GM19372 (cell line): ENCODE measurements around the gene UQCRH.
"Not testable (repeated sequence)": the region's sequence is repeated elsewhere in the genome, so short reads cannot be mapped to it uniquely, and the experiment has no call there.

ENCODE experiments used
- ATAC-seq: cut with Tn5 transposase; IDR thresholded peaks from one replicate; pipeline ENCODE4 v1.9.1; 2021; ENCODE audit warnings: mild to moderate bottlenecking, low read depth, moderate library complexity; ENCODE audit not compliant: unreplicated experiment

UQCRH gene

DNA sequence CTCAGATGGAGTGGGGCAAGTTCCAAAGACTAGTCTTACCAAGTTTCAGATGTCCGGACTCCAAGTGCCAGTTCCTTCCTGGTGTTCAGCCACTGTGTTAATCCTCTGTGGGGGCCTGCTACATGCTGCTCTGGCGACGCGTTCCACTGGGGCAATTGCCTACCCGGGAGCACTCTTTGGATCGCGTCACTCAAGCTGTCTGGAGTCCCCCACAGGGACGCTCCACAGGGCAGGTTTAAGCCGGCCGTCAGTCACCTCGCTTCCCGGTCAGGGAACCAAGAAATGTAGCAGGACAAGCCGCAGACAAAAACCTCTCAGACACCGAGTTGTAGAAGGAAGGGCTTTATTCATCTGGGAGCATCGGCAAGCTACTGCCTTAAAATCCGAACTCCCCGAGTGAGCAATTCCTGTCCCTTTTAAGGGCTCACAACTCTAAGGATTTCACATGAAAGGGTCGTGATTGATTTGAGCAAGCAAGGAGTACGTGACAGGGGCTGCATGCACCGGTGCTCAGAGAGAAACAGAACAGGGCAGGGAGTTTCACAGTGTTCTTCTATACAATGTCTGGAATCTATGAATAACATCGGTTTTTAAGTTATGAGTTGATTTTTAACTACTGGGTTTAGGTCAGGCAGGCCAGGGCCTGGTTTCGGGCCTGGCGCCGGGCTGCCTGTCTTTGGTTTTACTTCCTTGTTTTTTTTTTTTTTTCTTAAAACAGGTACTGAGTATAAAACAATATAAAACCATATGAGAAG, 28.5 kb downstream of the UQCRH start:
- ATAC-seq: not testable (repeated sequence)

DNA sequence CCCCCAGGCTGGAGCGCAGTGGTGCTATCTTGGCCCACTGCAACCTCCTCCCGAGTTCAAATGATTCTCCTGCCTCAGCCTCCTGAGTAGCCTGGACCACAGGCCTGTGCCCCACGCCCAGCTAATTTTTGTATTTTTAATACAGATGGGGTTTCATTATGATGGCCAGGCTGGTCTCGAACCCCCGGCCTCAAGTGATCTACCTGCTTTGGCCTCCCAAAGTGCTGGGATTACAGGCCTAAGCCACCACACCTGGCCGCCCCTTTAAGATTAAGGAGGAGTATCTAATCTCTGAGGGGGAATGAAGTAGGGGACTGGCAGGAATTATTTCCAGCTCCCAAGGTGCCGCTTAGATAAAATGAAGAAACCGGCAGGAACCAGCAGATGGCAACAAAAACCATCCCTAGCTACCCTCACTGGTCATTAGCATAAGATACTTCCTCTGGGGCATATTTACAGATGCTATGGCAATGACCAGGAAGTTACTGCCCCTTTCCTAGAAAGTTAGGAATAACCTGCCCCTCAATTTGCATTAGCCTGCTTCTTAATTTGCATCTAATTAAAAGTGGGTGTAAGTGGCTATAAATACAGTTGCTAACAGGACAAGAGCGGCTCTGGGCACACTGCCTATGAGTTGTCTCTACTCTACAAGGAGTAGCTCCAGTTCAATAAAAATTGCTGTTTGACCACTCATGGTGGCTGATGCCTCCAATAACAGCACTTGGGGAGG, 30.0 kb downstream of the UQCRH start:
- peak; percentile 45 for ATAC-seq

DNA sequence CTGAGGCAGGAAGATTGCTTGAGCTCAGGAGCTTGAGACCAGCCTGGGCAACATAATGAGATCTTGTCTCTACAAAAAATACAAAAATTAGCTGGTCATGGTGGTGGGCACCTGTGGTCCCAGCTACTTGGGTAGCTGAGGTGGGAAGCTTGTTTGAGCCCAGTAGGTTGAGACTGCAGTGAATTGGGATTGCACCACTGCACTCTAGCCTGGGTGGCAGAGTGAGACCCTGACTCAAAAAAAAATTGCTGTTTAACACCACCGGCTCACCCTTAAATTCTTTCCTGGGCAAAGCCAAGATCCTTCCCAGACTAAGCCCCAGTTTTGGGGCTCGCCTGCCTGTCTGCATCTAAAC, 30.5 kb downstream of the UQCRH start:
- ATAC-seq: no peak

DNA sequence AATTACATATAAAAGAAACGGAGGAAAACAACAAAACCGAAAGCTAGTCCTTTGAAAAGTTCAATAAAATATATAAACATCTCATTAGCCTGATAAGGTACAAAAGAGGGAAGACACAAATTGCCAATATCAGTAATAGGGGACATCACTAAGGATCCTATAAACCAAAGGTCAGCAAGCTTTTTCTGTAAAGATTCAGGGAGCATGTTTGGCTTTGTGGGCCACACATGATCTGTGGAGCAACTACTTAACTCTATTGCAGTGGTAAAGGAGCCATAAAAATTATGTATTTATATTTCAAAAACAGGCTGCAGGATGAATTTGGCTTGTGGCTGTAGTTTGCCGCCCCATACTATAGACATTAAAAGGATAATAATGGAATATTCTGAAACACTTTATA, 31.6 kb downstream of the UQCRH start:
- ATAC-seq: no peak

DNA sequence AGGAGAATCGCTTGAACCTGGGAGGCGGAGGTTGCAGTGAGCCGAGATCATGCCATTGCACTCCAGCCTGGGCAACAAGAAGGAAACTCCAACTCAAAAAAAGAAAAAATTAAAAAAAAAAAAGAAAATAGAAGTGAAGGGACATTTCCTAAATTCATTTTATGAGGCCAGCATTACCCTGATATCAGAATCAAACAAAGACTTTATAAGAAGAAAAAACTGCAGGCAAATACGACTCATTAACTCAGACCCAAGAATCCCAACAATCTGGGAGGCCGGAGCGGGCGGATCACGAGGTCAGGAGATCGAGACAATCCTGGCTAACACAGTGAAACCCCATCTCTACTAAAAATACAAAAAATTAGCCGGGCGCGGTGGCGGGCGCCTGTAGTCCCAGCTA, 33.9 kb downstream of the UQCRH start:
- ATAC-seq: not testable (repeated sequence)

DNA sequence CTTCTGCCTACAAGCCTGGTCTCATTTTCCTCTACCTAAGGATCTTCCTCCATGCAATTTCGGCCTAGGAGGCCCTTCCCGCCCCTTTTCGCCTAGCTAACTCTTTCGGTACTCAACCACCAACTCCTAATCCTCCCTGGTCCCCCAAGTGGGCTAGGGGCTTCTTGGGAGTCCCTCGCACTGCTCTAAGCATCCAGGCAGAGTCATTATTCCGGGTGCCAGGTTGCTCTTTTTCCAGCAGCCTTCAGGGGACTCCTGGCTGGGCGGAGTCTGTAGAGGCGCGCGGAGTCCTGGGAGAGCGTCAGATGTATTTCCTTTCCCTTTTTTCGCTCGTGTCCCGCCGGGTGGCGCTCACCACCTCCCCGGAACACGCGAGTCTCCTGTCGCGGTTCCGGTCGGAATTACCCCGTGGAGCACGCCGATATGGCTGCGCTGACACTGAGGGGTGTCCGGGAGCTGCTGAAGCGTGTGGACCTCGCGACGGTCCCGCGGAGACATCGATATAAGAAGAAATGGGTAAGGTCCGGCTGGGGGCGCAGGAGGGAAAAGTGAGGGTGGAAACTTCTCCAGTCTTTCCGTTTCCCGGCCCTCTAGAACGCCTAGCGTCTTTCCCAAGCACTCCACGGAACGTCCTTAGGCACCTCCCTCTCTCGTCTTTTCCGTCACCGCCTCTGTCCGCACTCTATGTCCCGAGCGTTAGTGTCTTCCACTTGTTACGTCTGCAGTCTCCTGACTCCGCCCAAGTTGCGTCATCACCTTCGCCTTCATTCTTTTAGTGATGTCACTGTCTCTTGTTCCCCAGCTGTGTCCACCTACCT, 37.1 kb downstream of the UQCRH start, which contains the start of gene NSUN4:
Gene NSUN4 (plus strand): TSS at position 404 of the 818 bp plus-strand sequence. CDS start 20 bp downstream, at position 424.
- ATAC-seq: peak; percentile 81

DNA sequence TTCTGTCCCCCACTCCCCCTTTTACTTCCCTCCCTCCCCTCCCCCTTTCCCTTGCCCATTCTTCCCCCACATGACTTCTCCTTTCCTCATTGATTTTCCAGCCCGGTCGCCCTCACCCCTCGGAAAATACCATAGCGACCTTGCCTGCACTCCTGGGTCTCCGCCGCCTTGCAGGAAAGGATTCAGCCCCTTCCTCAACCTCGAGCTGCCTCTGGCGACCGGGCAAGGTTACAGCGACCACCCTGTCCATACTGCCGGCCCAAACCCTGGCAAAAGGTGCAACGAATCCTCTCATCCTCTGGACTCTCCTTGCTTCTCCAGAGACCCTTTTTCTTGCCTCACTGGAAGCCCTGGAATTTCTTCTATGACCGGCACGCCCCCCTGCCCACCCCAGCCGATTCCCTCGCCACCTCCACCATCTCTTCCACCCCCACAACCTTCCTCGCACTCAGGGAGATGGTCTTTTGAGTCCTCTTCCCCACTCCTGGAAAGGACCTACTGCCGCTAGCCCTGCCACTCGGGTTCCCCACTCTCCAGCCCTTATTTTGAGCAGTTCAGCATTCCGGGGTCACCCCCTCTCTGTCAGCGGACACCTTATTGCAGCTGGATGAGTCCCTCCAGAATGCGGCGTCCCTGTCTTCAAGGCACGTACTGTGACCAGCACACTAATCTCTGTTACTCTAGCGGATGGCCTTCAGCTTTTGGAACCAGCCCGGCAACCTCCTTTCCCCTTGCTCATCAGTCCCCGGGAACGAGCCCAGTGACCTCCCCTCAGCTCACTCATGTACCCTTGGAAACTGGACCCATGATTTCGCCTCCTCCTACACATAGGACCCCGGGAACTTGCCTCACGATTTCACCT, 38.0 kb downstream of the UQCRH start:
- ATAC-seq: no peak

DNA sequence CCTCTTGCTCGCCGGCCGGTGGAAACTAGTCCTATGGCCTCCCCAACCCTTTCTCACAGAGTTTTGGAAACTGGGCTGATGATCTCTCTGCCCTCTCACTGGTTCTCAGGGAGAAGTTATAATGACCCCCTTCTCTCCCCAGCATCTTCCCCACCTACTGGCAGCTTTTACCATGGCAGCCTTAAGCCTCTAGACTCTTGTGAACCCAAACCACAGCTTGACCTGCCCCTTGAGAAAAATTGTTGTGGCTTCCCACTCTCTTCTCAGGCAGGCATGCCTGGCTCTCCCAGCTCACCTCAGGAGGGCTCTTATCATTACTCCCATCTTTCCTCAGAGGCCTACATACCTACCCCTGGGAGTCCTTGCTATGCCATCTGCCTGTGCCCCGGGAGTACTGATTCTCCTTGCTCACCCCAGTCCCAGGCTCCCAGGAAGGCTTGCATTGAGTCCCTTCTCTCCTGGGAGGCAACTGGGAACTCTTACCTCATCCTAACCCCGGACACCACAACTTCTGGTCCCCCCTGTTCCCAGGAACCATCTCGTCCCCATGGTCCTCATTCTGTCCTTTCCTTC, 38.7 kb downstream of the UQCRH start:
- no peak for ATAC-seq

DNA sequence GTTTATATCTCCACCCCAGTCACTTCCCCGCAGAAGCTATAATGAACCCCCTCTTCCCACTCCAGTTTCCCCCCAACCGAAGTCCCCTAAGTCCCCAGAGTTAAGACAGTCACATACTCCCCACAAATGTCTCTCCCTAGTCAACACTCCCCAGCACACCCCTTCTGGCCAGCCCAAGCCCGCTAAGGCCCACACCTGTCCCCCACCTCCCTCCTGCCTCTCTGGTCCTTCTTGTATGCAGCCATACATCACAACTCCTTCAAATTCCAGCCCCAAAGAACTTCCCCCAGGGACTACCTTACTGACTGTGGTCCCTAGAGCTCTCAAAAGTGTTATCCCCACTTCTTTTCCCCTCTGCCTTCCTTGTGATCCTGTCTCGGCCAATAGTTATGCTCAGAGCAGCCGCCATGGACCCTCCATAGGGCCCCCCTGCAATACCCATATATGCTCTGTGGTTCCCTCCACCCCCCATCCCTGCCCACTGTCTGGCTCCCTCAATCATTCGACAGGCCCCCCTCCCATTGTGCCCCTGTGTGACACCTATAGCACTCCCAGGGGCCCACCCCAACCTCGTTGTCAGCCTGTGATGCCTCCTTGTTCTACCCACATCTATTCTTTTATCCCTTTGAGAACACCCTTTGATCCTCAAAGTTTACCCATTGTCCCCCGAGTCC, 39.3 kb downstream of the UQCRH start:
- ATAC-seq: no peak

DNA sequence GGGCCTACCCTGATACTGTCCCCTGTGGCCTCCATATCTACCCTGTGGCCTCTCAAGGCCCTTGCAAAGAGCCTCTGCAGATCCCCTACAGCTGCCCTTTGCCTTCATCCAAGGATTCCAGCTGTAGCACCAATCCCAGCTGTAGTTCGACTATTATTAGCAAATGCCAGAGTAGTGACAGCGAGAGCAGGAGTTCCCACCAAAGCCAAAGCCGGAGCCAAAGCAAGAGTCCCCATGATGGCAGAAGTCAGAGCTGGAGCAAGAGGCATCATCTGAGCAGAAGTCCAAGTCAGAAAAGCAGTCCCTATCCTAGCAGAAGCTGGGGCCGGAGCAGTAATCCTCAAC, 39.8 kb downstream of the UQCRH start:
- ATAC-seq: no peak

DNA sequence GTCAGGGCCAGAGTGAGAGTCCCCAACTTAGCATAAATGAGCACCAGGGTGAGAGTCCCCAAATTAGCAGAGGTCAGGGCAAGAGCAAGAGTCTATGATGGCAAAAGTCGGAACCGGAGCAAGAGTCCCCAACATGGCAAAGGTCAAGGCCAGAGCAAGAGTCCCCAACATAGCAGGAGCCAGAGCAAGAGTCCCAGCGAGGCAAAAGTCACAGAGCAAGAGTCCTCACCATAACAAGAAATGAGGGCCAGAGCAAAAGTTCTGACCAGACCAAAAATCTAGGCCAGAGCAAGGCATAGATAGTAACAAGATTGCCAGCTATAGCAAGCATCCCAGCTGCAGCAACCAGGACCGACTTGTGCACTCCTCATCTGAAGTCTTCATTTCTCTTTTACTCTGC, 40.2 kb downstream of the UQCRH start:
- ATAC-seq: no peak

DNA sequence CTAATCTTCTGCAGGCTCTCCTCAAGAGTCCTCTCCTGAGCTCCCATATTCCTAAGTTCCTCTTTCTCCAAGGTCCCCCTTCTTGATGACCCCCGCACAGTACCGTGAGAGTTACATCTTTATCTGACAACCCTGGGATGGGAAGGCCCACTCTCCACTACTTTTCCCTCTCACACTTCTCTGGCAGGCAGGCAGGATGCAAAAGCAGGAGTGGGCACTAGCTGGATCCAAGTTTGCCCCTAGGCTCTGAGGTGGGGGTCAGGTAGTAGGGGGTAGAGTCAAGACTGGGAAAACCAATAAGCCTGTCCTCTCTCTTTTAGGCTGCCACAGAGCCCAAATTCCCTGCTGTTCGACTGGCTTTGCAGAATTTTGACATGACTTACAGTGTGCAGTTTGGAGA, 41.0 kb downstream of the UQCRH start:
- no peak for ATAC-seq

DNA sequence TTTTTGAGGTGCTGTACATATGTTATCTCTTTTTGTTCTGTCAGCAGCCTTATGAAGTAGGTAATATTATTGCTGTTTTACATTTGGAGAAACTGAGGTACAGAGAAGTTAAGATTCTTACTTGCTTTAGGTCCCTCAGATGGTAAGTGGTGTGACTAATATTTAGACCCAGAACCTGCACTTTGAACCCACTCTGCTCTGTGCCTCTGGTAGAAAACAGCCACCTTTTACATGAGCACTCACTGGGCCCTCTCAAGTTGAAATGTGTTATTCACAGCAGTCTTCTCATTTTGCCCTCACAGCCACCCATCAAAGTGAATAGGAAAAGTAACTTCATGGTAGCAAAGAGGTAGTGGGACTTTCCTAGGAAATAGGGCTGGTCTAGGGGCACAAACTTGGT, 41.8 kb downstream of the UQCRH start:
- no peak for ATAC-seq

DNA sequence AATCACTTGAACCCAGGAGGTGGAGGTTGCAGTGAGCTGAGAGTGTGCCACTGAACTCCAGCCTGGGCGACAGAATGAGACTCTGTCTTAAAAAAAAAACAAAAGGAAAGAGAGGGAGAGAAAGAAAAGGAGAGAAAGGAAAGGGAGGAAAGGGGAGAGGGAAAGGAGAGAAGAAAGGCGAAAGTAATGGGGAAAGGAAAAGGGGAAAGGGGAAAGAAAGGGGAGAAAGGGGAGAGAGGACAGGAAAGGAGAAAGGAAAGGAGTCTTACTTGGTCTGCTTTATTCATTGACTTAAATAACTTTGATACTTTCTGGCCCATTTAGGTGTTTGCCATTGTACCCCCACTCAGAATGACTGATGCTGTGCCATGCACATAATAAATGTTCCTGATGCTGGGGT, 48.9 kb downstream of the UQCRH start:
- ATAC-seq: no peak

DNA sequence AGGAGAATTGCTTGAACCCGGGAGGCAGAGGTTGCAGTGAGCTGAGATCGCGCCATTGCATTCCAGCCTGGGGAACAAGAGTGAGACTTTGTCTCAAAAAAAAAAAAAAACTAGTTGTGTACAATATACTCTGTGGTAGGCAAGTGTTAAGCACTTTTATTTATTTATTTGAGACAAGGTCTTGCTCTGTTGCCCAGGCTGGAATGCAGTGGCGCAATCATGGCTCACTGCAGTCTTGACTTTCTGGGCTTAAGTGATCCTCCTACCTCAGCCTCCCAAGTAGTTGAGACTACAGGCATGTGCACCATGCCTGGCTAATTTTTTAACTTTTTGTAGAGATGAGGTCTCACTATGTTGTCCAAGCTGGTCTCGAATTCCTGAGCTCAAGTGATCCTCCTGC, 52.4 kb downstream of the UQCRH start:
- ATAC-seq: not testable (repeated sequence)

DNA sequence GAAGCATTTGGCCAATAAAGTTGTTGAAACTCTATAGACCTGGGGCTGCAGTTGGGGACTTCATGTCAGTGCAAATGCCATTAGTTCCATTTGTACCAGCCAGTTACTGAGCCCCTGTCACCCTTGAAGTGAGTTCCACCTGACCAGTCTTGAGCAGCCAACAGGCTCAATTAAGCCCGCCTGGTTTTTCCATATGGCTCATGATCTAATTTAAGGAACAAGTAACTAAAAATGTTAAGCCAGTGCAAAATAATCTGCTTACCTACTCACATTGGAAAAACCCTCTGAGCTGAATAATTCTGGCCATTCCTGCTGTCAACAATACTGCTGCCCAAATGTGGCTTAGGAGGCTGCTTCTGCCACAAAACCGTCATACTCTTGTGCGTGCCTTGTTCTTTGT, 58.7 kb downstream of the UQCRH start:
- ATAC-seq: no peak

DNA sequence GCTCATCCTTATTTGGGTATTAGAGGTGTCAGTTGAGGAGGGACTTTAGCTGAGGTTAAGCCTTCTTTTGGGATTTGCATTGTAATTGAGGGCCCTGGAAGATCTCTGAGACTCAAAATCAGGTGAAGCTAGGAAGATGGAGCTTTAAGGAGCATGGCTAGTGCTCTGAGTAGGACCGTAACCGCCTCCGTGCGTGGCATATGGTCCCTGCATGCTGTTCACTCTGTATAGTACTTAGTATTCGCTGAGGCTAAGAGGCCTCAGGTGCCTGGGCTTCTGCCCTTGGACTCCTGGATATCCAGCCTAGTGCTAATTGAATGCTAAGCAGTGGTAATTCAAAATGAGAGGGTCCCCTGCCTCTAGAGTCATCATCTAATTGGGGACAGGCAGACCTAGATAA, 59.6 kb downstream of the UQCRH start:
- ATAC-seq: no peak

DNA sequence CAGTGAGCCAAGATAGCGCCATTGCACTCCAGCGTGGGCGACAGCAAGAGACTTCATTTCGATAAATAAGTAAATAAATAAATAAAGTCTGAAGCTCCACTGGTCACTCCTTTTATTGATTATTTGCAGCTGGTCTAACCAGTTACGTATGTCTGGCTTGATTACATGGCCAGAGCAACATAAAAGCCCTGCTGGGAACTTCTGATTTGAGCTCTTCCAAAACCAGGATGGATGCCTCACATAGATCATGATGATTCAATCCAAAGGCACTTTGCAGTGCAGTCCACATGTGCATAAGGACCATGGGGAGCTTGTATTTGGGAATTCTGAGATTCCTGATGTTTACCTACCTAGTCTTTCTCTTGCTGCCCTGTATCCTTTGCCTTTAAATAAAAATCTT, 61.1 kb downstream of the UQCRH start:
- no peak for ATAC-seq

DNA sequence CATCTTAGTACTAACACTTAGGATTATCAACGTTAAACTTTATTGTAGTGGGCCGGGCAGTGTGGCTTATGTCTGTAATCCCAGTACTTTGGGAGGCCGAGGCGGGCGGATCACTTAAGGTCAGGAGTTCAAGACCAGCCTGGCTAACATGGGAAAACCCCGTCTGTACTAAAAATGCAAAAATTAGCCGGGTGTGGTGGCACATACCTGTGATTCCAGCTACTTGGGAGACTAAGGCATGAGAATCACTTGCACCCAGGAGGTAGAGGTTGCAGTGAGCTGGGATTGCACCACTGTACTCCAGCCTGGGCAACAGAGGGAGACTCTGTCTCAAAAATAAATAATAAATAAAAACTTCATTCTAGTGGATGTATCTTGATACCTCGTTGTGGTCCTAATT, 62.3 kb downstream of the UQCRH start:
- ATAC-seq: not testable (repeated sequence)
